Measurements from ENCODE around the gene DPF3.

GRCh38 chr14:72644038-72644437 is 249.9 kb downstream of the DPF3 start:
- TF ChIP-seq EZH2phosphoT487 (IDR thresholded peaks at IDR 0.05; ENCODE audit: borderline replicate concordance, low read length) = no peak
- TF ChIP-seq CTCF (IDR thresholded peaks at IDR 0.05; ENCODE audit: low read depth, low read length, poor library complexity, severe bottlenecking) = no peak
